ENCODE results near the gene TBC1D1.

- no peak for TF ChIP-seq EZH2 (IDR thresholded peaks at IDR 0.05; ENCODE audit: low read depth)
- TF ChIP-seq CTCF (conservative IDR thresholded peaks at IDR 0.05) = no peak
These were observed 109.1 kb downstream of the TBC1D1 start for GRCh38 chr4:37999965-38000364.

All from PC-9 (cell line).